Measurements from ENCODE around the gene CXCR5.

DNA sequence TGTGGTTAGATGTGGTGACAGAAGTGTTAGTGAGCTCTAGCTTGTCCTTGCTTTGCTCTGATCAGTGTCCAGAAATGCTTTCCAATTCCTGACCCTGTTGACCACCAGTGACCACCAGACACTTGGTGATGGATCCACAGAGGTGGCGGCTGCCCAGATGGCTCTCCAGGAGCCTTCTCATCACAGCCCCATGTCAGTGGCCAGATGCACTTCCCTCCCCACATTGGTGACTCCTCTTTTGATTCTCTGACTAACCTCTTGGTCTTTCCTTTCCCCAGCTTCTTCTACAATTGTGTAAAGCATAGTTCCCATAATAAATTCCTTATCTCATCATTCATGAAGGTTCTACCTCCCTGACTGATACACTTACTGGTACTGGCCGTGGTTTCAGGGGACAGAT, 40.1 kb upstream of the CXCR5 start:
- TF ChIP-seq, protein P1, sequence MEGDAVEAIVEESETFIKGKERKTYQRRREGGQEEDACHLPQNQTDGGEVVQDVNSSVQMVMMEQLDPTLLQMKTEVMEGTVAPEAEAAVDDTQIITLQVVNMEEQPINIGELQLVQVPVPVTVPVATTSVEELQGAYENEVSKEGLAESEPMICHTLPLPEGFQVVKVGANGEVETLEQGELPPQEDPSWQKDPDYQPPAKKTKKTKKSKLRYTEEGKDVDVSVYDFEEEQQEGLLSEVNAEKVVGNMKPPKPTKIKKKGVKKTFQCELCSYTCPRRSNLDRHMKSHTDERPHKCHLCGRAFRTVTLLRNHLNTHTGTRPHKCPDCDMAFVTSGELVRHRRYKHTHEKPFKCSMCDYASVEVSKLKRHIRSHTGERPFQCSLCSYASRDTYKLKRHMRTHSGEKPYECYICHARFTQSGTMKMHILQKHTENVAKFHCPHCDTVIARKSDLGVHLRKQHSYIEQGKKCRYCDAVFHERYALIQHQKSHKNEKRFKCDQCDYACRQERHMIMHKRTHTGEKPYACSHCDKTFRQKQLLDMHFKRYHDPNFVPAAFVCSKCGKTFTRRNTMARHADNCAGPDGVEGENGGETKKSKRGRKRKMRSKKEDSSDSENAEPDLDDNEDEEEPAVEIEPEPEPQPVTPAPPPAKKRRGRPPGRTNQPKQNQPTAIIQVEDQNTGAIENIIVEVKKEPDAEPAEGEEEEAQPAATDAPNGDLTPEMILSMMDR (IDR thresholded peaks at IDR 0.05 in 8 of 11, conservative IDR thresholded peaks at IDR 0.05 in 3 of 11): no peak
- TF ChIP-seq POLR2A (IDR thresholded peaks at IDR 0.05) (no peak), POLR2AphosphoS5 (IDR thresholded peaks at IDR 0.05) (no peak)

Measured in spleen (tissue), 7 donors.